H1 (cell line): ENCODE measurements around the gene INPP4A. TPM values are rescaled to one million over a fixed set of nuclear protein-coding genes. Genes with fewer than 3 reads are reported as not detected.

Source experiments
- CTCF ChIA-PET: fragments of 300-600 bp; sonication (Branson Sonifier 250); formaldehyde crosslinking; loops from one replicate; lab custom pipeline; 2021; ENCODE audit not compliant: partially characterized antibody; lab: Charles Lee
- POLR2A ChIA-PET: fragments of 300-600 bp; sonication (Branson Sonifier 250); formaldehyde crosslinking; loops from one replicate; lab custom pipeline; 2021; ENCODE audit warnings: inconsistent platforms; ENCODE audit not compliant: partially characterized antibody; lab: Charles Lee
- DNase-seq, 2 experiments: peaks; one replicate each; pipeline versions ENCODE4 v3.0.0 to v3.0.0-alpha.2; 2010 to 2022; ENCODE audit warnings: low spot score in 2 of 2, low read depth in 1 of 2, mixed read lengths in 1 of 2
- FAIRE-seq: peaks from 2 replicates; lab custom pipeline; 2011; peaks lifted over from hg19 to GRCh38; lab: Jason Lieb, UNC
- H2AFZ ChIP-seq: 2 replicates; pipeline ENCODE4 v1.8.1; 2012; ENCODE audit warnings: low read length, inconsistent platforms
- H2AK5ac ChIP-seq: 2 replicates; pipeline ENCODE4 v1.6.1; 2013; ENCODE audit warnings: low read depth, low read length
- H2BK120ac ChIP-seq: replicated peaks from 2 replicates; pipeline ENCODE3; 2013; ENCODE audit warnings: low read depth, low read length, inconsistent platforms
- H2BK12ac ChIP-seq: 2 replicates; pipeline ENCODE4 v1.6.1; 2013; ENCODE audit warnings: low read depth, low read length
- H2BK15ac ChIP-seq: 2 replicates; pipeline ENCODE4 v1.6.1; 2013; ENCODE audit warnings: low read length
- H2BK20ac ChIP-seq: 2 replicates; pipeline ENCODE4 v1.6.1; 2013; ENCODE audit warnings: low read length
- H2BK5ac ChIP-seq: 2 replicates; pipeline ENCODE4 v1.6.1; 2013; ENCODE audit warnings: low read depth, low read length
- H3K14ac ChIP-seq: 2 replicates; pipeline ENCODE4 v1.6.1; 2013; ENCODE audit warnings: inconsistent platforms; ENCODE audit not compliant: insufficient read length
- H3K18ac ChIP-seq: 2 replicates; pipeline ENCODE4 v1.6.1; 2013; ENCODE audit warnings: low read length; ENCODE audit errors: extremely low read depth
- H3K23ac ChIP-seq: 2 replicates; pipeline ENCODE4 v1.6.1; 2013; ENCODE audit warnings: inconsistent platforms; ENCODE audit not compliant: insufficient read length
- H3K23me2 ChIP-seq: 2 replicates; pipeline ENCODE4 v1.6.1; 2013; ENCODE audit warnings: low read depth, low read length
- H3K27ac ChIP-seq: 2 replicates; pipeline ENCODE4 v1.6.1; 2011; ENCODE audit warnings: low read depth, low read length, inconsistent platforms
- H3K27me3 ChIP-seq, 4 experiments: replicated peaks in 1 of 4; 1 replicate in 1 of 4; 2 replicates in 3 of 4; pipeline versions ENCODE4 v1.6.1 to v1.8.1; 2011 to 2013; ENCODE audit warnings: low read length in 3 of 4, mild to moderate bottlenecking in 3 of 4, inconsistent platforms in 2 of 4, mixed read lengths in 2 of 4, moderate library complexity in 1 of 4; ENCODE audit not compliant: control insufficient read depth in 3 of 4, insufficient read depth in 3 of 4; ENCODE audit errors: extremely low read depth in 1 of 4
- H3K36me3 ChIP-seq, 4 experiments: 2 replicates each; pipeline versions ENCODE4 v1.6.1 to v1.8.1; 2011 to 2013; ENCODE audit warnings: mild to moderate bottlenecking in 4 of 4, low read length in 3 of 4, moderate library complexity in 2 of 4, control low read depth in 1 of 4, inconsistent platforms in 1 of 4; ENCODE audit not compliant: insufficient read depth in 4 of 4, control insufficient read depth in 2 of 4
- H3K4ac ChIP-seq: replicated peaks from 2 replicates; pipeline ENCODE3; 2013; ENCODE audit warnings: low read length, low read depth, mixed read lengths, inconsistent platforms; ENCODE audit not compliant: insufficient read length
- H3K4me1 ChIP-seq, 4 experiments: replicated peaks in 1 of 4; 1 replicate in 1 of 4; 2 replicates in 3 of 4; pipeline versions ENCODE4 v1.6.1 to v1.8.1; 2011 to 2013; ENCODE audit warnings: low read length in 3 of 4, inconsistent platforms in 2 of 4, mixed read lengths in 1 of 4; ENCODE audit not compliant: insufficient read depth in 4 of 4, control insufficient read depth in 3 of 4
- H3K4me2 ChIP-seq, 2 experiments: 2 replicates each; pipeline versions ENCODE4 v1.6.1 to v1.8.1; 2011 to 2013; ENCODE audit warnings: low read depth in 2 of 2, low read length in 2 of 2, control low read depth in 1 of 2, inconsistent platforms in 1 of 2, mild to moderate bottlenecking in 1 of 2; ENCODE audit not compliant: insufficient read depth in 1 of 2
- H3K4me3 ChIP-seq, 4 experiments: fragments of 200-600, 300-600 bp in 1 of 4; sonication (generic), shearing (Covaris generic), sonication (Bioruptor Twin) in 1 of 4; 2 replicates each; pipeline versions ENCODE4 v1.5.1 to v1.8.1; 2011 to 2016; ENCODE audit warnings: low read length in 4 of 4, low read depth in 3 of 4, control low read depth in 2 of 4, inconsistent platforms in 2 of 4, mild to moderate bottlenecking in 2 of 4, mixed read lengths in 1 of 4, moderate library complexity in 1 of 4; ENCODE audit not compliant: insufficient read depth in 2 of 4; ENCODE audit errors: extremely low read depth in 1 of 4
- H3K56ac ChIP-seq: replicated peaks from 2 replicates; pipeline ENCODE3; 2013; ENCODE audit warnings: low read depth, mild to moderate bottlenecking, mixed read lengths, low read length, inconsistent platforms; ENCODE audit not compliant: insufficient read length
- H3K79me1 ChIP-seq: 2 replicates; pipeline ENCODE4 v1.6.1; 2013; ENCODE audit warnings: low read depth, low read length, control low read depth
- H3K79me2 ChIP-seq, 2 experiments: 2 replicates each; pipeline versions ENCODE4 v1.6.1 to v1.8.1; 2012 to 2013; ENCODE audit warnings: low read length in 2 of 2, mild to moderate bottlenecking in 2 of 2, inconsistent platforms in 1 of 2; ENCODE audit not compliant: insufficient read depth in 2 of 2, control insufficient read depth in 1 of 2
- H3K9ac ChIP-seq, 4 experiments: replicated peaks in 1 of 4; 1 replicate in 1 of 4; 2 replicates in 3 of 4; pipeline versions ENCODE4 v1.6.1 to v1.8.1; 2011 to 2013; ENCODE audit warnings: low read depth in 3 of 4, low read length in 3 of 4, control low read depth in 2 of 4, mild to moderate bottlenecking in 2 of 4, moderate library complexity in 2 of 4, inconsistent platforms in 1 of 4; ENCODE audit errors: extremely low read depth in 1 of 4
- H3K9me3 ChIP-seq, 2 experiments: 2 replicates each; pipeline versions ENCODE4 v1.6.1 to v1.8.1; 2012 to 2013; ENCODE audit warnings: mild to moderate bottlenecking in 2 of 2, moderate library complexity in 2 of 2, control low read depth in 1 of 2, inconsistent platforms in 1 of 2, low read depth in 1 of 2, low read length in 1 of 2, mixed read lengths in 1 of 2; ENCODE audit not compliant: insufficient read depth in 2 of 2
- H4K20me1 ChIP-seq, 2 experiments: replicated peaks in 1 of 2; 2 replicates each; pipeline versions ENCODE3 to v1.8.1; 2011 to 2013; ENCODE audit warnings: inconsistent platforms in 2 of 2, low read length in 2 of 2, mild to moderate bottlenecking in 1 of 2; ENCODE audit not compliant: insufficient read depth in 2 of 2, control insufficient read depth in 1 of 2
- H4K5ac ChIP-seq: 2 replicates; pipeline ENCODE4 v1.6.1; 2013; ENCODE audit warnings: low read length, low read depth, mixed read lengths, inconsistent platforms; ENCODE audit not compliant: insufficient read length
- H4K8ac ChIP-seq: 2 replicates; pipeline ENCODE4 v1.8.0; 2013; ENCODE audit warnings: mild to moderate bottlenecking, moderate library complexity, low read length, inconsistent platforms; ENCODE audit not compliant: insufficient read depth; ENCODE audit errors: extremely low read depth
- H4K91ac ChIP-seq: replicated peaks from 2 replicates; pipeline ENCODE3; 2013; ENCODE audit warnings: low read length, mixed read lengths, inconsistent platforms; ENCODE audit not compliant: insufficient read length
- HDAC2 ChIP-seq, 2 experiments: fragments of 300-600 bp in 1 of 2; sonication (generic) in 1 of 2; IDR thresholded peaks; 2 replicates each; pipeline ENCODE4 v1.6.1; 2011 to 2012; ENCODE audit warnings: low read depth in 2 of 2, low read length in 2 of 2, mild to moderate bottlenecking in 2 of 2, moderate library complexity in 2 of 2, borderline replicate concordance in 1 of 2, inconsistent platforms in 1 of 2
- KDM1A ChIP-seq: fragments of 200-600, 300-600 bp; sonication (generic); IDR thresholded peaks from 2 replicates; pipeline ENCODE4 v1.7.1; 2016; ENCODE audit warnings: mild to moderate bottlenecking, low read length, borderline replicate concordance
- MAFK ChIP-seq: IDR thresholded peaks from 2 replicates; pipeline ENCODE4 v1.6.1; 2012; ENCODE audit warnings: low read depth, mild to moderate bottlenecking, improper control_type of control experiment, low read length
- NRF1 ChIP-seq: IDR thresholded peaks from 2 replicates; pipeline ENCODE4 v1.6.1; 2011; ENCODE audit warnings: mild to moderate bottlenecking, low read depth, low read length, improper control_type of control experiment
- PHF8 ChIP-seq: fragments of 200-600 bp; sonication (generic); conservative IDR thresholded peaks from 2 replicates; pipeline ENCODE4 v1.7.1; 2012; ENCODE audit warnings: low read depth, mild to moderate bottlenecking, inconsistent platforms, low read length, moderate library complexity
- POU5F1 ChIP-seq: IDR thresholded peaks from 2 replicates; pipeline ENCODE4 v1.6.1; 2011; ENCODE audit warnings: low read depth, mild to moderate bottlenecking, low read length, moderate library complexity
- RXRA ChIP-seq: IDR thresholded peaks from 2 replicates; pipeline ENCODE4 v1.6.1; 2011; ENCODE audit warnings: low read depth, mild to moderate bottlenecking, low read length, moderate library complexity; ENCODE audit not compliant: insufficient read depth
- SRF ChIP-seq: IDR thresholded peaks from 2 replicates; pipeline ENCODE4 v1.6.1; 2011; ENCODE audit warnings: mild to moderate bottlenecking, low read depth, low read length, moderate library complexity
- TAF1 ChIP-seq: IDR thresholded peaks from 2 replicates; pipeline ENCODE4 v1.6.1; 2011; ENCODE audit warnings: mild to moderate bottlenecking, low read depth, low read length
- TBP ChIP-seq: IDR thresholded peaks from 2 replicates; pipeline ENCODE4 v1.6.1; 2011; ENCODE audit warnings: low read depth, low read length, improper control_type of control experiment
- YY1 ChIP-seq: IDR thresholded peaks from 2 replicates; pipeline ENCODE4 v1.6.1; 2011; ENCODE audit warnings: low read depth, mild to moderate bottlenecking, low read length
- WGBS, 2 experiments: shearing (Covaris generic) in 1 of 2; methylation state at CpG; one replicate each; pipeline versions ENCODE4 v1.1.6 to v1.1.7; 2013 to 2015; ENCODE audit warnings: low lambda C conversion rate in 2 of 2, mixed read lengths in 2 of 2, inconsistent platforms in 1 of 2, low coverage in 1 of 2, missing lambda C conversion rate in 1 of 2; ENCODE audit not compliant: insufficient replicate concordance in 2 of 2, insufficient coverage in 1 of 2, insufficient read length in 1 of 2; ENCODE audit errors: extremely low coverage in 1 of 2, missing lambda C conversion rate in 1 of 2; 5-methylcytosine and 5-hydroxymethylcytosine counted together
- polyA plus RNA-seq, 7 experiments: library from polyadenylated mRNA; depleted of rRNA in 3 of 7; stranded (reverse) in 5 of 7; unstranded in 2 of 7; fragments of >200 nt in 5 of 7; fragments of 200-250 nt in 2 of 7; gene quantifications; 1 replicate in 5 of 7; 2 replicates in 1 of 7; 4 replicates in 1 of 7; pipeline versions ENCODE4 v1.2.1 to v1.2.3, GENCODE V29; 2011 to 2013; ENCODE audit warnings: missing spikeins in 2 of 7, mixed read lengths in 2 of 7
- total RNA-seq: library from RNA; stranded (reverse); fragmentation: NEBNext Ultra II Directional; extraction: Animal tissue kit (Norgen Biotek cat#: 25700); gene quantifications from 2 replicates; pipeline ENCODE4 v1.2.1, GENCODE V29; 2021
- TF ChIP-seq, protein P1 (sequence below): IDR thresholded peaks from 2 replicates; pipeline ENCODE4 v1.6.1; 2012; ENCODE audit warnings: low read length, inconsistent platforms

Gene INPP4A
- total and polyA plus RNA-seq, 2 of the 8 experiments (the other 6 are each of a cell fraction or from before 2014, with no cell fraction given) = 25.6 to 34.3 TPM

DNA sequence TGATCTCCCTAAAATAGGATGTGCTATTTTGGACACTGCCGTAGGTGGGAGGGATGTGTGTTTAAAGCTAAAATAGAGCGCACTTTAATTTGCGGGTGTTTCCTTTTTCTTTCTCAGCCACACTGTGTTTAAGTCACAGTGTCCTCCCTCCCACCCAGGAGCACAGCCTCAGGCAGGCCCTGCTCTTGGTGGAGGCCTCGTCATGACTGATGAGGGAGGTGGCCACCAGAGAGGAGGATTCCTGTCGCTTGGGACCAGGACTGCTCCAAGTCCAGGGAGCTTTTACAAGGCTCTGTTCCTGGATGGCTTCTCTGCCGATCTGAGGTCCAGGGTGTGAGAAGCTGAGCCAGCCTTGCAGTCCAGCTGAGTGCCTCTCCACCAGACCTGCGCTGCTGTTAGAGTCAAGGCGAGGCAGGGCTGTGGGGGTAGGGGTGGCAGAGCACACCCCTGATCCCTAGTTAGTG is 33.5 kb downstream of the INPP4A start:
- peaks cover 18 to 29% of the 10 kb centered on the region in 2 experiments for H4K20me1 ChIP-seq
- no peak overlapping the region for H2BK20ac ChIP-seq
- H4K8ac ChIP-seq = no peak overlapping the region
- no peak overlapping the region for H2AFZ ChIP-seq
- H3K4me3 ChIP-seq = no peak overlapping the region
- no peak overlapping the region for H3K14ac ChIP-seq
- H2BK120ac ChIP-seq = no peak overlapping the region
- no peak overlapping the region for H3K9ac ChIP-seq
- peaks cover 2% of the 10 kb centered on the region; the same call in 1 of the 2 replicates for H3K23me2 ChIP-seq
- peaks cover 16% of the 10 kb centered on the region for H3K79me1 ChIP-seq
- no peaks in the 10 kb centered on the region for H3K27me3 ChIP-seq
- ChIA-PET POLR2A (interaction anchor here (0.9 to 2.1 kb wide), 2 partner anchors 8 to 14 kb away, joined by 3 to 7 read pairs; no protein-coding TSS in a partner anchor), CTCF (interaction anchor here (2.4 to 3.6 kb wide), 2 partner anchors 10 to 12 kb away, joined by 9 to 27 read pairs; no protein-coding TSS in a partner anchor)
- H3K9me3 ChIP-seq = no peaks in the 10 kb centered on the region
- H2BK5ac ChIP-seq = 0 out of 2 replicates have a peak overlapping the region, but pooled peaks have one; percentile 4
- peak overlapping the region; percentile 66 for H4K91ac ChIP-seq
- H4K5ac ChIP-seq = no peak overlapping the region
- peaks cover 4 to 26% (median 21%) of the 10 kb centered on the region in 4 experiments for H3K4me1 ChIP-seq
- no peak overlapping the region for H3K56ac ChIP-seq
- no peak for DNase-seq
- H3K4me2 ChIP-seq = no peak overlapping the region
- H3K23ac ChIP-seq = no peak overlapping the region
- no peaks in the 10 kb centered on the region for H3K36me3 ChIP-seq
- no peak overlapping the region for H3K27ac ChIP-seq
- H2BK15ac ChIP-seq = no peak overlapping the region
- 0 out of 2 replicates have a peak overlapping the region, but pooled peaks have one; percentile 50 for H2BK12ac ChIP-seq
- peaks cover 0 to 93% of the 10 kb centered on the region in 2 experiments; a peak in 3 of 4 replicates for H3K79me2 ChIP-seq
- peak overlapping the region; percentile 13; the same call in 1 of the 2 replicates for H3K18ac ChIP-seq
- H3K4ac ChIP-seq = no peak overlapping the region
- no peak for FAIRE-seq
- H2AK5ac ChIP-seq = no peak overlapping the region
- 94% methylated on average over 8 of the region's 8 CpGs; no CpG with 5 or more reads in 1 of the 2 experiments for WGBS, 2 experiments
- TF ChIP-seq SRF = no peak
- no peak for TF ChIP-seq NRF1
- no peak for TF ChIP-seq RXRA
- no peak for TF ChIP-seq TBP
- TF ChIP-seq, protein P1, sequence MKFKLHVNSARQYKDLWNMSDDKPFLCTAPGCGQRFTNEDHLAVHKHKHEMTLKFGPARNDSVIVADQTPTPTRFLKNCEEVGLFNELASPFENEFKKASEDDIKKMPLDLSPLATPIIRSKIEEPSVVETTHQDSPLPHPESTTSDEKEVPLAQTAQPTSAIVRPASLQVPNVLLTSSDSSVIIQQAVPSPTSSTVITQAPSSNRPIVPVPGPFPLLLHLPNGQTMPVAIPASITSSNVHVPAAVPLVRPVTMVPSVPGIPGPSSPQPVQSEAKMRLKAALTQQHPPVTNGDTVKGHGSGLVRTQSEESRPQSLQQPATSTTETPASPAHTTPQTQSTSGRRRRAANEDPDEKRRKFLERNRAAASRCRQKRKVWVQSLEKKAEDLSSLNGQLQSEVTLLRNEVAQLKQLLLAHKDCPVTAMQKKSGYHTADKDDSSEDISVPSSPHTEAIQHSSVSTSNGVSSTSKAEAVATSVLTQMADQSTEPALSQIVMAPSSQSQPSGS = no peak
- no peak for TF ChIP-seq TAF1
- TF ChIP-seq KDM1A = no peak
- TF ChIP-seq PHF8 = no peak
- no peak for TF ChIP-seq POU5F1
- no peak for TF ChIP-seq YY1
- TF ChIP-seq MAFK = no peak
- TF ChIP-seq HDAC2 (IDR thresholded peaks at IDR 0.05; ENCODE audit: borderline replicate concordance in 1 of 2, low read depth in 2 of 2, low read length in 2 of 2) = no peak
